DMS153 treated with DMSO at 0.1 percent for 48 hours (cell line): Measurements from ENCODE around the gene LBR.

Experiments used
- DNase-seq: peaks from one replicate; lab custom pipeline; 2025; ENCODE audit not compliant: unreplicated experiment; lab: John Stamatoyannopoulos, UW

LBR gene

GRCh38 chr1:225464851-225465792 lies 37.3 kb upstream of the LBR start:
- DNase-seq: no peak

GRCh38 chr1:225462714-225463574 lies 35.1 kb upstream of the LBR start:
- DNase-seq: peak; percentile 83

- DNase-seq: no peak
Measured at GRCh38 chr1:225462429-225462713, 34.5 kb upstream of the LBR start.

- no peak for DNase-seq
Measured at GRCh38 chr1:225461533-225462428, 33.9 kb upstream of the LBR start.

GRCh38 chr1:225460737-225461532 lies 33.1 kb upstream of the LBR start:
- no peak for DNase-seq

GRCh38 chr1:225460021-225460736 lies 32.3 kb upstream of the LBR start:
- DNase-seq: no peak

GRCh38 chr1:225458222-225458631 lies 30.4 kb upstream of the LBR start:
- DNase-seq: no peak

- no peak for DNase-seq
Measured at GRCh38 chr1:225454733-225455132, 26.9 kb upstream of the LBR start.

- peak; percentile 90 for DNase-seq
Measured at GRCh38 chr1:225453797-225454648, 26.2 kb upstream of the LBR start.

- no peak for DNase-seq
Measured at GRCh38 chr1:225451840-225452515, 24.1 kb upstream of the LBR start.

- no peak for DNase-seq
Measured at GRCh38 chr1:225451340-225451739, 23.5 kb upstream of the LBR start.

- no peak for DNase-seq
Measured at GRCh38 chr1:225450491-225451191, 22.8 kb upstream of the LBR start.

- no peak for DNase-seq
Measured at GRCh38 chr1:225449774-225450173, 21.9 kb upstream of the LBR start.

- no peak for DNase-seq
Measured at GRCh38 chr1:225449261-225449660, 21.4 kb upstream of the LBR start.

GRCh38 chr1:225448146-225448805 lies 20.4 kb upstream of the LBR start:
- no peak for DNase-seq

- no peak for DNase-seq
Measured at GRCh38 chr1:225447650-225448089, 19.8 kb upstream of the LBR start.
